Tongue (tissue), 2 donors: Measurements from ENCODE around the gene VPS36. TPM values are rescaled to one million over a fixed set of nuclear protein-coding genes. Genes with fewer than 3 reads are reported as not detected.
"Not testable (repeated sequence)": the region's sequence is repeated elsewhere in the genome, so short reads cannot be mapped to it uniquely, and the experiment has no call there.

Experiments
- DNase-seq: peaks from one replicate; pipeline ENCODE4 v3.0.0-alpha.2; 2015
- total RNA-seq: library from RNA; depleted of rRNA; stranded (reverse); fragments of >200 nt; gene quantifications from one replicate; pipeline ENCODE4 v1.2.3, GENCODE V29; 2014

Gene VPS36, protein sequence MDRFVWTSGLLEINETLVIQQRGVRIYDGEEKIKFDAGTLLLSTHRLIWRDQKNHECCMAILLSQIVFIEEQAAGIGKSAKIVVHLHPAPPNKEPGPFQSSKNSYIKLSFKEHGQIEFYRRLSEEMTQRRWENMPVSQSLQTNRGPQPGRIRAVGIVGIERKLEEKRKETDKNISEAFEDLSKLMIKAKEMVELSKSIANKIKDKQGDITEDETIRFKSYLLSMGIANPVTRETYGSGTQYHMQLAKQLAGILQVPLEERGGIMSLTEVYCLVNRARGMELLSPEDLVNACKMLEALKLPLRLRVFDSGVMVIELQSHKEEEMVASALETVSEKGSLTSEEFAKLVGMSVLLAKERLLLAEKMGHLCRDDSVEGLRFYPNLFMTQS
- 109 TPM for total RNA-seq

DNA sequence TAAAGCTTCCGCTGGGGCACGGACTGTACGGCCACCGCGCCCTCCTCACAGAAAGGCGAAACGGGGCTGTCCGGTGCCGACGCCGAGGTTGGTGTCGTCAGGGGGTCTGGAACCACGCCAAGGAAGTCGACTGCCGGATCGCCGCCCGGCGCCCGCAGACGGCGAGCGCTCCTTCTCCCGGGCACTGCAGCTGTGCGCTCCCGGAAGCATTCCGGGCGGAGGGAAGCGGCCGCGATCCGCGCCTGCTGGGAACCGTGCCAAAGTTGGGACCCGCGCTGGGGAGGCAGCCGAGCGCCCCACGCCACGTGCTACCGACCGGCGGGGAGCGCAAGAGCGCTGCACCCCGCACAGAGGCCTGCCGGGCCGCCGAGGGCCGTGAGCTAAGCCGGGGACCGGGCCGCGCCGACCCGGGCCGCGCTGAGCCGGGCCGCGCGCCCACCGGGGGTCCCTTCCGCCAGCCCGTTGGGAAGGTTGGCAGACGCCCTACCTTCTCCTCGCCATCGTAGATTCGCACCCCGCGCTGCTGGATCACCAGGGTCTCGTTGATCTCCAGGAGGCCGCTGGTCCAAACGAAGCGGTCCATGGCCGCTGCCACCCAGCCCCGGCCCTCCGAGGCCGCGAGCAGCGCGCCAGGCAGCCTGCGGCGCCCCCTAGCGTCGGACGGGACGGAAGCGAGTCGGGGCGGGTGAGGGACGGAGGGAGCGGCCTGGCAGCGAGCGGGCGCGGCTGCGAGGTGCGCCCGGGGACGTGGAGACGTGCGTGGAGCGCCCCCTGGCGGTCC lies at the start of gene VPS36:
VPS36 (minus strand) TSS at position 623 of the 781 bp plus-strand sequence; CDS start at position 583, 40 bp downstream.
- peak; percentile 99 for DNase-seq

- not testable (repeated sequence) for DNase-seq
Measured at GRCh38 chr13:52497979-52498378, 47.5 kb upstream of the VPS36 start.

- DNase-seq, result not testable (repeated sequence)
Measured at GRCh38 chr13:52494241-52494640, 43.8 kb upstream of the VPS36 start.

DNA sequence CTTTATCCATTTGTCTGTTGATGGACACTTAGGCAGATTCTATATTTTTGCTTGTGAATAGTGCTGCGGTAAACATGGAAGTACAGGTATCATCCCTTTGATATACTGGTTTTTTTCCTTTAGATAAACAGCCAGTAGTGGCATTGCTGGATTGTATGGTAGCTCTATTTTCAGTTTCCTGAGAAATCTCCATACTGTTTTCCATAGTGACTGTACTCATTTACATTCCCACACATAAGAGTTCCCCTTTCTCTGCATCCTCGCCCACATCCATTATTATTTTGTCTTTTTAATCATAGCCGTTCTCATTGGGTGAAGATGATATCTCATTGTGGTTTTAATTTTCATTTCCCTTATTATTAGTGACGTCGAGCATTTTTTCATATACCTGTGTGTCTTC lies 40.6 kb upstream of the VPS36 start:
- DNase-seq, result not testable (repeated sequence)

DNA sequence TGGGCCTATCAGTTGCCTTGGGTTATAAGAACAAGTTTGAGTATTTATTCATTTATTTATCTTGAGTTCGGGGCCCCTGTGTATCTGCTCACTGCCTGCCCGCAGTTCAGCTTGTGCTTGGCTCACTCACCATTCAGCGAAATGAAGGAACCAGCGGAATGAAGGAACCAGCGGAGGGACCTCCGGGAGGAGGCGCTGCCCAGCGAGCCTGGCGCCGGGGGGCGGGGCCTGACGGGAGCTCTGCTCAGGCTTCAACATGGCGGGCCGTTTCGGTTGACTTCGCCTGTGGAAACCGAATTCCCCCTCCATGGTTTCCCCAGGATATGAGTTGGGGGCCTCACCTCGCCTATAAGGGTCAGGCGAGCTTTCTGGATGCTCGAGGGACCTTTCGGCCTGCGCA lies 38.3 kb upstream of the VPS36 start:
- DNase-seq, result not testable (repeated sequence)

- not testable (repeated sequence) for DNase-seq
Measured at GRCh38 chr13:52487078-52487477, 36.6 kb upstream of the VPS36 start.

DNA sequence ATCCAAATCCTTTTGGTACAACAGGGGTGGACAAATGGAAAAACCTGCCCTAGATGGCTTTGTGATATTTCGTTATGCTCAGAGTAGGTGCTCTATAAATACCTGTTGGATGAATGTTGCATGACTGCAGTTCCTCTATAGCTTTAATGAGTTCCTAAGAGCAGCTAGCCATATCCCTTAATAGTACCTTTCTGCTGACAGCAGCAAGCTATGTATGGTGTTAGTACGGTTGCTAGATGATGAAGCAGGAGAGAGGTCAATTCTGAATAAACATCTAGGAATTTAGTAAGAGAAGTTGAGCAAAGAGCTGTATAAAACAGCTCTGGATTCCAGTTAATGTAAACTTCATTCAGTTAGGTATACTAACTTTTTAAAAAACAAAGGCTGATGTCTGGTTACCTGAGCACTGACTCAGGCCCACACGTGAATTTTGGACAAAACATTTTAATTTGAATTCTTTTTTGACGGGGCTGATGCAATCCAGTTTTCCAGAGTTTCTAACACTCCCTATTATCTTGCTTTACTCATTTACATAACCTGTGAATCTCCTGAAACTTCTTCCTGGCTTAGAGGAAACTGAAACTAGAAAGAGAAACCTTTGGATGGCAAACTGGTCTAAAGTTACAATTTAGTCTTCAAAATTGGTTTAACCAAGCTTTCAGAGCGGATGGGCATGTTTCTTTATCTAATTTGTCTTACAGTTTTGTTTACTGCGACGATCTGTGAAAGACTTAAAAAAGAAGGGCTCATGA lies 30.4 kb upstream of the VPS36 start:
- DNase-seq, result not testable (repeated sequence)

GRCh38 chr13:52468487-52468886 lies 18.1 kb upstream of the VPS36 start:
- not testable (repeated sequence) for DNase-seq

- no peak for DNase-seq
Measured at GRCh38 chr13:52463526-52463925, 13.1 kb upstream of the VPS36 start.

- DNase-seq, result no peak
Measured at GRCh38 chr13:52461265-52461664, 10.8 kb upstream of the VPS36 start.

DNA sequence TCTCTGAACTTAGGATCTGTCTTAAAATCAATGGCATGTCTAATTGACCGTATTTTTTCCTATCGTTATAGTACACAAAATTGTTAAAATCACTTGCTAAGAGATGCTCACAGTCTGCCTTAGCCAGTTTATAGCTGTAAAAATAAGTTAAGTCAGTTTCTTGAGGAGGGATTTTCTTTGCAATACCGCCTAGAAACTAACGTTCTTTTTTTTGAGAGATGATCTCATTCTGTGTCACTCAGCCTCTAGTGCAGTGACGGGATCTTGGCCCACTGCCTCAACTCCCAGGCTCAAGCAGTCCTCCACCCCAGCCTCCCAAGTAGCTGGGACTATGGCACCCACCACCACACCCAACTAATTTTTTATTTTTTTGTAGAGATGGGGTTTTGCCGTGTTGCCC lies 9.2 kb upstream of the VPS36 start:
- DNase-seq, result no peak

DNA sequence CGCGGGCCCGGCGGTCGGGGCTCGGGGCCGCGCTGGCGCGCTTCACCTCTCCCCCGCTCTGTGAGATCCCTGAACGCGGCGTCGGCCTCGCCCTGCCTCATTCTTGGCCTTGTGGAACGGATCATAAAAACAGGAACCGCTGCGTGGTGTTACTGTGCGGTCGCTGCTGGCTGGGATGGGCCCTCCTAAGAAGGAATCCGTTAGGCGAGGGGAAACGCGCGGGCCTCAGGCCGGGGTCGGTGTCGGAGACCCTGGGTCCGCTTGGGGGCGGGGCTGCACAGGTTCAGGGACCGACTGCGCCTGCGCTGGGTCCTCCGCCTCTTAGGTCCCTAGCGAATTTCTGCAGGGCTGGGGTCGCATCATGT lies 5.2 kb upstream of the VPS36 start:
- DNase-seq, result peak; percentile 93

DNA sequence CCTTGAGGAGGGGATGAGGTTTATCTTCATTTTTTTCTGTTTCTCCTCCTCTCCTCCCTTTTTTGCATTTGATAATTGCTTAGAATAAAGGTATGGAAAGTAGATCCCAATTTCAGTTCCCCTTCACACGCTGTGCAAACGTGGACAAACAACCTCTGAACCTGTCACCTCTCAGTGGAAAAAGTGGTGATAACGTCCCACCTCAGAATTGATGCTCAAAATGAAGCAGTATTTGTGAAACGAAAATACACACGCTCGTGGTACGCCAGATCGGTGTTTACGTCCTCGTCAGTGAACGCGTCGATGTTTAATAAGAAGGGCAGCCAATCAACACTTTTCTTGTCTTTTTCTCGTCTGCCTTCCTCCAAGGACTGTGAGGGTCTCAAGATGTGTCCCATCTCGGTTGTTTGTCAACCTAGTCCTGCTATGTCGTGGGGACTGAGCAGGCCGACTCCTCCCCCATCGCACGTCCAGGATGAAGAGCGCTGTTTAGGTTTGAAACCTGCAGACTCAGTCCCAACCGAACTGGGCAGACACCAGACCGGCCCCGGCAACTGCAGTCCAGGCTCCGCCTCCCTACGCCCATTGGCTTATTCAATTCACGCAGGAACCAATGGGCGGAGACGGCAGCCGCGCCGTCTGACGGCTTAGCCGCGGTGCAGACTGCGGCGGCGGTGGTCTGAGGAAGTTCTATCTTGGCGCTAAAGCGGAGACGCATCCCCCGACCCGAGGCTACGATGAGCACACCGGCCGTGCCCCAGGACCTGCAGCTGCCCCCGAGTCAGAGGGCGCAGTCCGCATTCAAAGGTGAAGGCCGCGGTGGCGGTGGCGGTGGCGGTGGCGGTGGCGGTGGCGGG lies 4.6 kb upstream of the VPS36 start, which contains the start of gene CKAP2:
CKAP2 (plus strand) TSS at position 659 of the 857 bp plus-strand sequence; CDS start at position 738, 79 bp downstream.
- DNase-seq, result peak; percentile 97

GRCh38 chr13:52454459-52454819 lies 4.0 kb upstream of the VPS36 start:
- peak; percentile 56 for DNase-seq

DNA sequence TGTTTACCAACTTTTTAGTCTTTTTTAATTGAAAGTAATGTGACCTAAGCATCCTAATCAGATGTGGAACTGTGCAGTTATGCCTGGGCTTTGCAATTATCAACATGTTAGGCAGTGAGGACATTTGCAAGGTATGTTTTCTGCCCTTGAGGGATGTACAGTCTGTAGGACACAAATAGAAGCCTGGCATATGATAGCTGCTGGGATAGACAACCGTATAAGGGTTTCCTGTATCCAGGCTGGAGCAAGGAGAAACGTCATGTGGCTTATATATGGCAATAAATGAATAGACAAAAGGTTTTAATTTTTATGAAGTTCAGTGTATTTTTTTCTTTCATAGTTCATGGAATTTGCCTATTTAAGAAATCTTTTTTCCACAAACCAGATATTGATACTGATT lies 2.0 kb upstream of the VPS36 start:
- DNase-seq, result no peak

DNA sequence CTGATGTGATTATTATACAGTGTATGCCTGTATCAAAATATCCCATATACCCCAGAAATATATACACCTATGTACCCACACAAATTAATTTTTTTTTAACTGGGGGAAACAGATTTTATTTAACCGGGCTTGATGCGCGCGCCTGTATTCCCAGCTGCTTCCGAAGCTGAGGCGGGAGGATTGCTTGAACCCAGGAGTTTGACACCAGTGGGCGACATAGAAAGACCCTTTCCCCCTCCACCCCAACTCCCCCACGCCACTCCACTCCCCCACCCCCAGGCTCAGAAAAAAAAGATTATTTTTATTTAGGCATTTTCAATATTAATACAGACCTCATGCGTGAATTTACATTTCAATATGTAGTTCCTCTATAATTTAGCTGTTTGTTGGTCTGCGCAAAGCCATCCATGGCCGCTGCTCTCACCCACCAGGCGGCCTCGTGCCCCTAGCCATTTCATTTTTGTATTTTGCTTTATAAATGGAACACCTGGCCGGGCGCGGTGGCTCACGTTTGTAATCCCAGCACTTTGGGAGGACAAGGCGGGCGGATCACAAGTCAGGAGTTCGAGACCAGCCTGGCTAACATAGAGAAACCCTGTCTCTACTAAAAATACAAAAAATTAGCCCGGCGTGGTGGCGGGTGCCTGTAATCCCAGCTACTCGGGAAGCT lies 836 bp upstream of the VPS36 start:
- no peak for DNase-seq

- DNase-seq, result no peak
Measured at GRCh38 chr13:52450793-52451116, 321 bp upstream of the VPS36 start.

DNA sequence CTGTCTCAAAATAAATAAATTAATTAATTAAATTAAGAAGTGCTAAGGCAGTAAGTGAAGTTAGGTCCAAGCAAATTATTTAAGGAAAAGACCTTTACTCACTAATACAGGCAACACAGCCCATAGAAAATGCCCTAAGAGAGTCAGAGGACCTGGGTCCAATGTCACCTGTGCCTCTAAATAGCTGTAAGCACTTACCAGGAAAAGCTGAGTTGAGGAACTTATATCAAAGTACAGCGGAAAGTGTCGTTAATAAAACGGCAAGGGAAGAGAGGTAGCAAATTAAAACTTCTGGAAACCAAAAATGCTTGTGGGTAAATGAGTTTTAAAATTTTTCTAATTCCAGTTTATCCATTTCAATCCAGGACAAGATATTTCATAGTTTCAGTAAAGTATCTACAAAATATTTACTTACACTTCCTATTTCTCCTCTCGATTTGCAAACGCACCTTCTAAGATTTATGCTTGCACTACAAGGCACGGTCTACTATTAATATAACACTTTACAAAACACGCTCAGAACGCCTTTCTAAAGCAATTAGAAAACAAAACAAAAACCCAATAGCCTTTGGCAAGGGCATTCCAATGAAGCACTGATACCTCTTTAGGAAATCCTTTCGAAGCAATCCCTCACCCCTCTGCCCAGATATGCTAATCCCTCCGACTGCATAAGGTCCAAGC lies 963 bp downstream of the VPS36 start:
- DNase-seq, result peak; percentile 27

DNA sequence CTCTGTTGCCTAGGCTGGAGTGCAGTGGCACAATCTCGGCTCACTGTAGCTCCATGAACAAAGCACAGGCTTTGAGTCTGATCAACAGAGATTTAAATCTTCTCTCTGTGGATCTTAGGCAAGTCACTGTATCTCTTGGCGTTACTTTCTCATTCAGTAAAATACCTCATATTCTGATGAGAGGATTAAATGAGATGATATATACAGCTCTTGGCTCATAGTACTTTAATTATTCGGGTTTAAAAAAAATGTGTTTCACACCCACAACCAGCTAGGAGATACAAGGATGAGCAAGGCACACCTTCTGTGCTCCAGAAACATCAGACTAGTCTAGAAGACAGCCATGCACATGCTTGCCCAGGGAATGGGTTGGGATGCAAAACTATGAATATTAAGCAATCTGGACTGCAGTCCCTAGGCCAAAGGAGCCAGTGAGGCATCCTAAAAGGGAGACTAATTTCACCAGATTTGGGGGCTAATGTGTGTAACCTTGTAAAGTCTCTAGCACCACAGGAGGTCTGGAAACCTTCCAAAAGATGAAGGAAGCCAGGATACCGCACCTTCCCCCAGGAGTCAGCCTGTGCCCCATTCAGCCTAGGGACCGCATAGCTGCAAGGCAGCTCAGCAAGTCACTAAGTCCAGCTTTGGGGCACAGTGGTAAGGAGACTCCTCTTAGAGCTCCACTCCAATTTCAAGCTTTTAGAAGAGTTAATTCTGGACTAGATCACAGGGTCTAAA lies 2.5 kb downstream of the VPS36 start:
- DNase-seq, result no peak

DNA sequence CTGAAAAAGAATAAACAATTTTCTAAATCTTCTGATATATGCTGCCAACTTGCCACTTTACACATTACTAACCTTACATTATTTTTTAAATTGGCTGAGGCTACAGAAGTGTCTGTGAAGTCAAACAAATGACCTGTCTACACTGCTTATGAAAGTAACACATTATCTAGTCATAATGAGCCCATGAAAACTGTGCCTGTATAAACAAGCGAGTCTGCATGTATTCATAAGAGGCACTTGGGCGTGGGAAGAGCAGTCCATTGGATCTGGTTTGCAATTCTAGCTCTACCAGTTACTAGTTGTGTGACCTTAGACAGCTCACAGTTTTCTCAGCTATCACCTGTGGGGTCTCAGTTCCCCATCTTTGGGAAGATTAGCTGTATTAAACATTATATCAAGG lies 3.1 kb downstream of the VPS36 start:
- no peak for DNase-seq
